GM19395 (cell line): ENCODE data around the gene NIPA2.
A peak's percentile ranks its signal among the peaks of the same experiment; 100 is the strongest.

ENCODE experiments used
- ATAC-seq: cut with Tn5 transposase; IDR thresholded peaks from one replicate; pipeline ENCODE4 v1.9.1; 2021; ENCODE audit warnings: mild to moderate bottlenecking, moderate library complexity; ENCODE audit not compliant: unreplicated experiment

The NIPA2 gene

GRCh38 chr15:22895465-22896190, 57.2 kb downstream of the NIPA2 start:
- peak; percentile 81 for ATAC-seq

GRCh38 chr15:22902046-22902445, 63.6 kb downstream of the NIPA2 start:
- no peak for ATAC-seq

GRCh38 chr15:22902578-22902977, 64.1 kb downstream of the NIPA2 start:
- no peak for ATAC-seq

GRCh38 chr15:22902981-22903380, 64.5 kb downstream of the NIPA2 start:
- no peak for ATAC-seq

- ATAC-seq = no peak
Measured at GRCh38 chr15:22903427-22903826, 65.0 kb downstream of the NIPA2 start.

GRCh38 chr15:22903961-22904534, 65.6 kb downstream of the NIPA2 start:
- ATAC-seq = no peak

- ATAC-seq = no peak
Measured at GRCh38 chr15:22904736-22905135, 66.3 kb downstream of the NIPA2 start.

- ATAC-seq = no peak
Measured at GRCh38 chr15:22907161-22907950, 68.9 kb downstream of the NIPA2 start.

- no peak for ATAC-seq
Measured at GRCh38 chr15:22908830-22909229, 70.4 kb downstream of the NIPA2 start.

- ATAC-seq = no peak
Measured at GRCh38 chr15:22911306-22911705, 72.8 kb downstream of the NIPA2 start.

- no peak for ATAC-seq
Measured at GRCh38 chr15:22912256-22912655, 73.8 kb downstream of the NIPA2 start.

GRCh38 chr15:22913646-22914380, 75.3 kb downstream of the NIPA2 start:
- no peak for ATAC-seq

GRCh38 chr15:22915866-22916515, 77.5 kb downstream of the NIPA2 start:
- ATAC-seq = no peak

- ATAC-seq = no peak
Measured at GRCh38 chr15:22916606-22917350, 78.3 kb downstream of the NIPA2 start.

GRCh38 chr15:22917556-22917955, 79.1 kb downstream of the NIPA2 start:
- no peak for ATAC-seq
